Nephron progenitor cell (in vitro differentiated cells): ENCODE results near the gene B4GALT3.

Experiments
- DNase-seq: peaks from one replicate; pipeline ENCODE4 v3.0.0; 2021
- H3K27ac Mint-ChIP-seq: 2 replicates; pipeline ENCODE4 v1.8.0; 2021; ENCODE audit warnings: mild to moderate bottlenecking, moderate library complexity, mixed read lengths
- H3K27me3 Mint-ChIP-seq: 2 replicates; pipeline ENCODE4 v1.8.0; 2021; ENCODE audit warnings: mild to moderate bottlenecking, low read depth, mixed read lengths; ENCODE audit not compliant: poor library complexity
- H3K36me3 Mint-ChIP-seq: 2 replicates; pipeline ENCODE4 v1.8.0; 2021; ENCODE audit warnings: low read depth, mixed read lengths
- H3K4me1 Mint-ChIP-seq: 2 replicates; pipeline ENCODE4 v1.8.0; 2021; ENCODE audit warnings: mixed read lengths
- H3K4me3 Mint-ChIP-seq: 2 replicates; pipeline ENCODE4 v1.8.0; 2021; ENCODE audit warnings: mild to moderate bottlenecking, moderate library complexity, mixed read lengths
- H3K9me3 Mint-ChIP-seq: 2 replicates; pipeline ENCODE4 v1.8.0; 2021; ENCODE audit warnings: mild to moderate bottlenecking, moderate library complexity, mixed read lengths
- CTCF ChIP-seq: fragments of 200-600 bp; sonication (generic); IDR thresholded peaks from 2 replicates; pipeline ENCODE4 v1.5.0; 2021; ENCODE audit warnings: antibody characterized with exemption

The B4GALT3 gene

GRCh38 chr1:161162806-161163205 is 14.5 kb downstream of the B4GALT3 start:
- Mint-ChIP-seq H3K36me3 (peaks cover 42% of the 10 kb centered on the region), H3K9me3 (no peaks in the 10 kb centered on the region), H3K27me3 (peaks cover 2% of the 10 kb centered on the region), H3K4me1 (peaks cover 78% of the 10 kb centered on the region), H3K4me3 (no peak overlapping the region), H3K27ac (no peak overlapping the region)
- DNase-seq: no peak
- TF ChIP-seq CTCF: no peak

GRCh38 chr1:161162052-161162451 is 15.3 kb downstream of the B4GALT3 start:
- no peak for TF ChIP-seq CTCF
- H3K36me3 Mint-ChIP-seq: peaks cover 50% of the 10 kb centered on the region
- DNase-seq: no peak
- H3K4me1 Mint-ChIP-seq: peaks cover 76% of the 10 kb centered on the region
- peaks cover 2% of the 10 kb centered on the region for H3K27me3 Mint-ChIP-seq
- no peak overlapping the region for H3K27ac Mint-ChIP-seq
- H3K4me3 Mint-ChIP-seq: peak overlapping the region; percentile 2
- no peaks in the 10 kb centered on the region for H3K9me3 Mint-ChIP-seq

GRCh38 chr1:161161652-161162051 is 15.7 kb downstream of the B4GALT3 start:
- H3K36me3 Mint-ChIP-seq: peaks cover 53% of the 10 kb centered on the region
- peaks cover 2% of the 10 kb centered on the region for H3K27me3 Mint-ChIP-seq
- H3K4me3 Mint-ChIP-seq: no peak overlapping the region
- no peak overlapping the region for H3K27ac Mint-ChIP-seq
- H3K9me3 Mint-ChIP-seq: no peaks in the 10 kb centered on the region
- H3K4me1 Mint-ChIP-seq: peaks cover 72% of the 10 kb centered on the region
- no peak for TF ChIP-seq CTCF
- DNase-seq: no peak

GRCh38 chr1:161160671-161161145 is 16.6 kb downstream of the B4GALT3 start:
- H3K4me1 Mint-ChIP-seq: peaks cover 69% of the 10 kb centered on the region
- peaks cover 2% of the 10 kb centered on the region for H3K27me3 Mint-ChIP-seq
- no peaks in the 10 kb centered on the region for H3K9me3 Mint-ChIP-seq
- DNase-seq: no peak
- peaks cover 55% of the 10 kb centered on the region for H3K36me3 Mint-ChIP-seq
- H3K27ac Mint-ChIP-seq: peak overlapping the region; percentile 73
- H3K4me3 Mint-ChIP-seq: peak overlapping the region; percentile 89
- no peak for TF ChIP-seq CTCF

- H3K4me1 Mint-ChIP-seq: peaks cover 69% of the 10 kb centered on the region
- no peaks in the 10 kb centered on the region for H3K9me3 Mint-ChIP-seq
- H3K27ac Mint-ChIP-seq: no peak overlapping the region
- TF ChIP-seq CTCF: no peak
- H3K4me3 Mint-ChIP-seq: peak overlapping the region; percentile 89
- H3K27me3 Mint-ChIP-seq: peaks cover 2% of the 10 kb centered on the region
- DNase-seq: no peak
- peaks cover 60% of the 10 kb centered on the region for H3K36me3 Mint-ChIP-seq
Measured at GRCh38 chr1:161159913-161160243, 17.4 kb downstream of the B4GALT3 start.

- peak; percentile 97 for DNase-seq
- H3K27me3 Mint-ChIP-seq: peaks cover 2% of the 10 kb centered on the region
- TF ChIP-seq CTCF: no peak
- H3K27ac Mint-ChIP-seq: peak within 1 kb of the TSS; percentile 98
- peak within 1 kb of the TSS; percentile 89 for H3K4me3 Mint-ChIP-seq
- H3K9me3 Mint-ChIP-seq: no peaks in the 10 kb centered on the region
- H3K4me1 Mint-ChIP-seq: peaks cover 70% of the 10 kb centered on the region
- H3K36me3 Mint-ChIP-seq: peaks cover 58% of the 10 kb centered on the region
Measured at GRCh38 chr1:161159087-161159912, 18.0 kb downstream of the B4GALT3 start, which contains the start of gene USP21. USP21 (plus strand) TSS chr1:161159500; CDS start chr1:161160641, 1,141 bp downstream.
